ENCODE data around the gene WNT3A. TPM values are rescaled to one million over a fixed set of nuclear protein-coding genes. Genes with fewer than 3 reads are reported as not detected.

Gene WNT3A
- total and polyA plus RNA-seq, 2 of the 4 experiments (the other 2 are of a cell fraction): not detected

DNA sequence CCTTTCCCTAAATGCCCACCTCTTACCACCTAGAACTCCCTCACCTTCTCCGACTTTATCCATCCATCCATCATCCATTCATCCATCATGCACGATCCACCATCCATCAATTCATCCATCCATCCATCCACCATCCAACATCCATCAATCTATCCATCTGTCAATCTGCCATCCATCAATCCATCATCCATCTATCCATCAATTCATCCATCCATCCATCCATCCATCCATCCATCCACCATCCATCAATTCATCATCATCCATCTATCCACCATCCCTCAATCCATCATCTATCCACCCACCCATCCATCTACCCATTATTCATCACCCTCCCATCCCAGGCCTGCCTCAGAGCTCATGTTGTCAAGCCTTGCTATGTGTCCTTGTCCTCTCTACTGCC, 34.5 kb downstream of the WNT3A start:
- Histone ChIP-seq H2AFZ (replicated peaks; ENCODE audit: low read length, poor library complexity) (no peak overlapping the region), H2BK5ac (ENCODE audit: low read depth, low read length, poor library complexity, severe bottlenecking) (no peak overlapping the region), H3K4me3 (ENCODE audit: insufficient read depth, low read depth, low read length) (no peak overlapping the region), H3K79me1 (ENCODE audit: low read depth in 1 of 2, low read length in 2 of 2) (no peaks in the 10 kb centered on the region), H3K18ac (ENCODE audit: low read depth, low read length) (no peak overlapping the region), H2BK120ac (ENCODE audit: low read depth, low read length) (no peak overlapping the region), H4K20me1 (ENCODE audit: insufficient read depth, low read length) (no peaks in the 10 kb centered on the region; the same call in 1 of the 2 replicates), H3K36me3 (ENCODE audit: control insufficient read depth, insufficient read depth, low read length) (no peaks in the 10 kb centered on the region), H4K91ac (ENCODE audit: insufficient read depth, low read depth, low read length) (no peak overlapping the region), H3K27me3 (ENCODE audit: control insufficient read depth, insufficient read depth, low read length) (peaks cover 52% of the 10 kb centered on the region), H3K9ac (ENCODE audit: low read depth, low read length) (no peak overlapping the region), H2BK20ac (ENCODE audit: low read depth, low read length) (no peak overlapping the region), H3K4me2 (ENCODE audit: low read depth, low read length) (no peak overlapping the region), H3K23ac (ENCODE audit: low read depth, low read length) (no peak overlapping the region), H3K56ac (ENCODE audit: extremely low read depth, insufficient read depth, low read length) (no peak overlapping the region), H3K14ac (replicated peaks; ENCODE audit: low read depth, low read length) (no peak overlapping the region), H2AK9ac (replicated peaks; ENCODE audit: low read depth, low read length, poor library complexity) (no peak overlapping the region), H3K9me3 (ENCODE audit: control insufficient read depth, insufficient read depth, low read length) (no peaks in the 10 kb centered on the region; the same call in 1 of the 2 replicates), H3K9me1 (ENCODE audit: insufficient read depth, low read length) (no peaks in the 10 kb centered on the region), H2AK5ac (ENCODE audit: low read depth, low read length) (no peak overlapping the region), H4K8ac (ENCODE audit: low read depth in 2 of 2, low read length in 2 of 2) (no peak overlapping the region), H3K4me1 (ENCODE audit: control insufficient read depth, insufficient read depth, low read length) (no peaks in the 10 kb centered on the region), H4K5ac (ENCODE audit: low read depth, low read length) (no peak overlapping the region), H2BK15ac (ENCODE audit: low read depth, low read length) (no peak overlapping the region), H3K27ac (ENCODE audit: insufficient read depth, low read length) (no peak overlapping the region), H3K4ac (ENCODE audit: low read depth, low read length) (no peak overlapping the region)
- intact Hi-C loops (cut with micrococcal nuclease) (no loop called here), dilution Hi-C loops (cut with HindIII; ENCODE audit: low sequenced_read_pairs, unreplicated experiment) (no loop called here), in situ Hi-C loops (cut with MboI; ENCODE audit: low sequenced_read_pairs) (no loop called here)
- no peak for TF ChIP-seq SMC3 (IDR thresholded peaks at IDR 0.05; ENCODE audit: low read depth, low read length)
- no peak for TF ChIP-seq MXI1 (IDR thresholded peaks at IDR 0.05; ENCODE audit: borderline replicate concordance, low read depth, low read length)
- TF ChIP-seq, protein P1, sequence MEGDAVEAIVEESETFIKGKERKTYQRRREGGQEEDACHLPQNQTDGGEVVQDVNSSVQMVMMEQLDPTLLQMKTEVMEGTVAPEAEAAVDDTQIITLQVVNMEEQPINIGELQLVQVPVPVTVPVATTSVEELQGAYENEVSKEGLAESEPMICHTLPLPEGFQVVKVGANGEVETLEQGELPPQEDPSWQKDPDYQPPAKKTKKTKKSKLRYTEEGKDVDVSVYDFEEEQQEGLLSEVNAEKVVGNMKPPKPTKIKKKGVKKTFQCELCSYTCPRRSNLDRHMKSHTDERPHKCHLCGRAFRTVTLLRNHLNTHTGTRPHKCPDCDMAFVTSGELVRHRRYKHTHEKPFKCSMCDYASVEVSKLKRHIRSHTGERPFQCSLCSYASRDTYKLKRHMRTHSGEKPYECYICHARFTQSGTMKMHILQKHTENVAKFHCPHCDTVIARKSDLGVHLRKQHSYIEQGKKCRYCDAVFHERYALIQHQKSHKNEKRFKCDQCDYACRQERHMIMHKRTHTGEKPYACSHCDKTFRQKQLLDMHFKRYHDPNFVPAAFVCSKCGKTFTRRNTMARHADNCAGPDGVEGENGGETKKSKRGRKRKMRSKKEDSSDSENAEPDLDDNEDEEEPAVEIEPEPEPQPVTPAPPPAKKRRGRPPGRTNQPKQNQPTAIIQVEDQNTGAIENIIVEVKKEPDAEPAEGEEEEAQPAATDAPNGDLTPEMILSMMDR (conservative IDR thresholded peaks at IDR 0.05; ENCODE audit: low read depth, low read length): no peak
- no peak for TF ChIP-seq RFX5 (IDR thresholded peaks at IDR 0.05; ENCODE audit: low read depth, low read length)
- no peak for TF ChIP-seq FOS (IDR thresholded peaks at IDR 0.05; ENCODE audit: low read depth, low read length)
- TF ChIP-seq BHLHE40 (IDR thresholded peaks at IDR 0.05; ENCODE audit: low read depth, low read length): no peak
- no peak for TF ChIP-seq RCOR1 (IDR thresholded peaks at IDR 0.05; ENCODE audit: insufficient replicate concordance, low read length)
- no peak for TF ChIP-seq MAFK (IDR thresholded peaks at IDR 0.05; ENCODE audit: low read depth, low read length)
- no peak for TF ChIP-seq CEBPB (IDR thresholded peaks at IDR 0.05; ENCODE audit: low read depth, low read length)
- TF ChIP-seq, protein P2, sequence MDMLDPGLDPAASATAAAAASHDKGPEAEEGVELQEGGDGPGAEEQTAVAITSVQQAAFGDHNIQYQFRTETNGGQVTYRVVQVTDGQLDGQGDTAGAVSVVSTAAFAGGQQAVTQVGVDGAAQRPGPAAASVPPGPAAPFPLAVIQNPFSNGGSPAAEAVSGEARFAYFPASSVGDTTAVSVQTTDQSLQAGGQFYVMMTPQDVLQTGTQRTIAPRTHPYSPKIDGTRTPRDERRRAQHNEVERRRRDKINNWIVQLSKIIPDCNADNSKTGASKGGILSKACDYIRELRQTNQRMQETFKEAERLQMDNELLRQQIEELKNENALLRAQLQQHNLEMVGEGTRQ (IDR thresholded peaks at IDR 0.05; ENCODE audit: low read depth, low read length): no peak
- TF ChIP-seq POLR2A (IDR thresholded peaks at IDR 0.05; ENCODE audit: low read depth, low read length): no peak
- no peak for TF ChIP-seq CHD1 (IDR thresholded peaks at IDR 0.05; ENCODE audit: low read depth, low read length)
- TF ChIP-seq NFE2L2 (IDR thresholded peaks at IDR 0.05; ENCODE audit: low read depth, low read length): no peak
- TF ChIP-seq MAZ (IDR thresholded peaks at IDR 0.05; ENCODE audit: borderline replicate concordance, low read depth, low read length): no peak
- no peak for TF ChIP-seq RAD21 (IDR thresholded peaks at IDR 0.05; ENCODE audit: low read length)
- WGBS, 2 experiments (ENCODE audit: extremely low coverage in 2 of 2, insufficient read length in 1 of 2): 51 to 100% methylated on average over 1 to 2 of the region's 2 CpGs
- CTCF ChIA-PET: no interaction called here
- BruUV-seq (replicated peaks): no TSS peak
- DNase-seq (no peak), ATAC-seq (ENCODE audit: low read depth) (no peak)
- POLR2A ChIA-PET (ENCODE audit: unreplicated experiment): no interaction called here
